GM18505 (cell line): Measurements from ENCODE around the gene CHST8.

ENCODE experiments used
- ATAC-seq: cut with Tn5 transposase; IDR thresholded peaks from one replicate; pipeline ENCODE4 v1.9.1; 2021; ENCODE audit not compliant: unreplicated experiment
- POLR2A ChIP-seq: IDR thresholded peaks from 4 replicates; pipeline ENCODE4 v1.6.1; 2011; ENCODE audit warnings: borderline replicate concordance; ENCODE audit not compliant: insufficient read depth, insufficient read length; ENCODE audit errors: extremely low read depth

The CHST8 gene

DNA sequence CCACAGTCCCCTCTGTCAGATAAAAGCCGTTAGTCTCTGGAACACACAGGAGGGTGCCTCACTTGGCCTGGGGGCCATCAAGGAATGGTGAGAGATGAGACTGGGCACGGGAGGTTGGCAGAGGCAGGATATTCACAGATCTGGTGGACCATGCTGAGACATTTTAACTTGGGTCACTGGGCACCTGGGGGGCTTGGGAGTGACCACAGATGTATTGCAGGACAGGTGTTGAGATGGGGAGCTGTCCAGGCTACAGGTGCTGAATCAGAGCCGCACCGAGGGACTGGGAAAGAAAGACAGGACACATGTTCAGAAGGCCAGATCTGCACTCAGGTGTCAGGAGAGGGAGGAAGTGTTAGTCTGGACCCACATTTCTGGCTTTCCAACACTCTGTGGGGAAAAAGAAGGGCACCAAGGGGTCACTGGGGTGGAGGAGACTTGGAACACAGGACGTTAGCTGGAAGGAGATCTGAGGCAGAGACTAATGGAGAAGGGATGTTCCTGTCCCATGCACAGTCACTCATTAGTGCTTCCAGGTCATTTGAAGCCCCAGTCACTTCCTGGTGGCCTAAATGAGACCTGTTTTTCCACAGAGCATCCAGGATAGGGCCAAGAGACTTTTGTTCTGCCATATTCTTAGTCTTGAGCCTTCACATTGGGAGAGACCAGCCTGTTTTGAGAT is 56.1 kb downstream of the CHST8 start:
- no peak for TF ChIP-seq POLR2A
- no peak for ATAC-seq

DNA sequence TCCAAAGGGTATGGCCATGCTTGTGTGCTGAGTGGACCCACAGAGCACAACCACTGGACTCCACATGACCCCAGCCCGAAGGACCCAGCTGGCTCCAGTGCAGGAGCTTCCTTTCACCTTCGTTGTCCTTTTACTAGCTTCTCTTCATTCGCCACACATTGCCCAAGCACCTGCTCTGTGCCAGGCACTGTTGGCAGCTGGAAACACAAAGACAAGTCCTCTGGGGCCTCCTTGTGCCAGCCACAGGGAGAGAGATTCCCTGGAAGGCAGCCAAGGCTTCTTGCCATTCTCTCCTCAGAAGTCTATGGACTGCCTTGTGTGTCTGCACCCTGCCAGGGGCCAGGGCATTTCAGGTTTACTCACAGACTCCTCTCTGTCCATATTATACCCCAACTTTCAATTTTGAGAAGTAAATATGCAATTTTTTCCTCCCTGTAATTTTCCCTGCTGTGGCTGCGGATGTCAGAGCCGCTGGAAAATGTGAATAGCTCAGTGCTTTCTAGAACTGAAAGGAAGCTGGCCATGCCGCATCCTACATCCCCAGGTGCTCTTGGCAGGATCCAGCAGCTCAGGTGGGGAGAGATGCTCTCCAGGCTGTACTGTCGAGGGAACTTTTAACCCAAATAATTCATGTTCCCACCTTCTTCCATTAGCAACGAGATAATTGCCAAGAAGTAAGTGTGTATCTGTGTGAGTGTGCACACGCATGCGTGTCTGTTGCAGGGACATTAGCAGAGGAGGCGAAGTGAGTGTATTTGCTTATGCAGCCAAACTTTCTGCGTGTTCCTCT is 57.2 kb downstream of the CHST8 start:
- no peak for TF ChIP-seq POLR2A
- no peak for ATAC-seq

DNA sequence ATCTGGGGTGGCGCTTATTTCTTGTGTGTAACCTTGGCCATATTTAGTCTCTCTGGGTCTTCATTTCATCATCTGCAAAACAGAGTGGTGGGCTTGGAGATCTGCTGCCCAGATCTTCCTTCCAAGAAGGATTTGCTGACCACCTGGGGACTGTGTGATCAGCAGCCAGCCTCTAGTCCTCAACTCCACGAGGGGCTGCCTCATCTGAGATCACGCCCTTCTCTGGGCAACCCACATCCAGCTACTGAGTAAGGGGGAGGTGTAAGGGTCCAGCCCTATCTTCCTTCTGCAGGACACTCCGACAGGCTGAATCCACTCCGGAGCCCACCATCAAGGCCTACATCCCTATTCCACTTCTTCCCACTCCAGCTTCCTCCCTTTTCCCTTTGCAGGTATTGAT is 57.9 kb downstream of the CHST8 start:
- no peak for ATAC-seq
- TF ChIP-seq POLR2A = no peak

DNA sequence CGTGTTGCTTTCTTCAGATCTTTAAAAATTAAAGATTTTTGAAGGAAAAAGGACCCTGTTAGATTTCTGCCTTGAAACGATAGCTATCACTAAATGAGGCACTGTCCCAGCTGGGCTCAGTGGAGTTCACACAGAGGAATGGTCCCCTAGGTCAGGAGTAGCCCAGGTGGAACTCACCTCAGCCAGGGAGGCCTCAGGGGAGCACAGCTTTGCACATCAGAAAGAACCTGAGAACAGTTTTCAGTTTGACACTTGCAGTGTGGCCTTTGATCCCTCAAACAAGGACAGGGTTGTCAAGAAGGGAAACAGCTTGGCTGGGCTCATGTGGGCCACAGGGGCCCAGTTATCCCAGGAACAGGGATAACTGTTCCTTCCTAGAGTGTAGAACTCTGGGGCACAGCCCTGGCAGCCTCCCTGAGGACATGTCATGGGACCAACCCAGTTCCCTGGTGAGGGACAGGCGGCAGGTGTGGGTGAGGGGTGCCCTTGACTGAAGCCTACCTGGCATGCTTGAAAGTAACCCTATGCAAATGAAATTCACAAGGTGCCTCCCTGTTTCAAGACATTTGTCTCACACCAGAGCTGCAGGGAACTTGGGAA is 59.4 kb downstream of the CHST8 start:
- no peak for ATAC-seq
- no peak for TF ChIP-seq POLR2A

DNA sequence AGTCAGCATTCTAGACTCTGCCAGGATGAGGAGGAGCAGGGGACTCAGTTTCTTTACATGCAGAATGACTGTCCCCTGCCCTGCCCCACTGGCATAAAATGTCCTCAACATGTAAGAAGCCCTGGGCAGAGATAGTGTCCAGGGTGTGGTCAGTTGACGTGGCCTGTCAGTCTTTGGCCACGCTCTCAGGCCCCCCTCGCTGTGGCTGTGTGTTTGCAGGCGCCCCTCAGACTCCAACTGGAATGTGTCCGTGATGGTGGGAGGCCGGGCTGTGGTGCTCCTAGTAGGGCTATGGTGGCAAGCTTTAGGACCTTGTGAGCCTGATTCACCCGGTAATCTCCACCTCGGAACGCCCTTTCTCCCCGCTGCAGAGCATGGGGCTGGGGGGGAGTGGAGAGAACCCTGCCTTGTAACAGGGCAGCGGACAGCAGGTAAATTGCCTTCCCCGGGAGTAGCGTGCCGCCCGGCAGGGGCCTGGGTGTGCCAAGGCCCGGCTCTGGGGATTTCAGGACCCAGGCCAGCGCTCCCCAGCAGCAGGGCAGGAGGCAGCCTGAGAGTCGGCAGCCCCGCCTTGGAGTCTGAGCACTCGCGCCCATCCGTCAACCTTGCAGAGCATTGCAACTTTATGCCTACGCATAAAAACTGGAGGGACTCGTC is 62.3 kb downstream of the CHST8 start:
- TF ChIP-seq POLR2A = no peak
- ATAC-seq = no peak

DNA sequence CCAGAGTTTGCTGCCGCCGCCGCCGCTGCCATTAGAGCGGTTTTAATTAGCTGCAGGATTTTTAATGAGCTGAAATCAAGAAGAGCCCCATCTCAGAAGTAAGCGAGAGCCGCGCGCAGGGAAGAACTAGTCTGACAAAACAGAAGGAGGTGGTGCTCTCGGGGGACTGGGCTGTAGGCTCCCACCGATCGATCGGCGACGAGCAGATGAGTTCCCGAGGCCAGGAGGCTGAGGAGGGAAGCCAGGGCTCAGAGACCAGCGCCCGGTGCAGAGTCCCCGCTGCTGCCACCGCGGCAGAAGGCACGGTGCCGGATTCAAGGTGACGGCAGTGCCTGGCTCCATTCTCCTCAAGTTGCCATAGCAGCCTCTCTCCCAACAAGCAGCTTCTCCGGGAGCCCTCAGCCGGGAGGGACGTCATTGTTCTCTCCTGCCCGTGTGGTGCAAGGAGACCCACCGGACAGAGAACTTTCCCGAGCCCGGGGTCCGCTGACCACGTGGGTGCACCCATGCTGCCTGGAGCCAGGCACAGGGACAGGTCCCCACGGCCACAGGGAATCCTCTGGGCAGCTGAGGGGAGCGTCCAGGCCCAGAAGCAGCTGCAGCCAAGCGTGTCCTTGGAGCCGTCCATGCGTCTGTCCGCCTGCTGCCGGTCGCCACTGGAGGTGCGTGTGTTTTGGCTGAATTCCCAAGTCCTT is 62.9 kb downstream of the CHST8 start:
- ATAC-seq = no peak
- TF ChIP-seq POLR2A = no peak

DNA sequence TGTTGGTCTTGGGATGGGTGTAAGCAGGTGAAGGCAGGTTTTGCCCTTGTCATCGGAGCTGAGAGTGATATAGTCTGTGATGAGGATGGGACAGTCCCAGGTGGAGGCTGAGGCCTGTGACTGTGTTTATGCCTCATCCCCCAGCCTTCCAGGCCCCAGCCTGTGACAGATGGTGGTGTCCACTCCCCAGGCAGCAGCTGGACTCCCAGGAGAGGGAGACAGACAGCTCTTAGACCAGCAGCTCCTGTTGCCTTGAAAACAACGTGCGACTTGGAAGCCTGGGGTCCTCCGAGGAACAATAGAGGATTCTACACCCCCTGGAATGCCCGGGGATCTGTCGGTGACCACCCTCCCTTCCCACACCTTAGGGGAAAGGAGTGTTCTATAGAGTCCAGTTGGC is 63.8 kb downstream of the CHST8 start:
- no peak for TF ChIP-seq POLR2A
- no peak for ATAC-seq

DNA sequence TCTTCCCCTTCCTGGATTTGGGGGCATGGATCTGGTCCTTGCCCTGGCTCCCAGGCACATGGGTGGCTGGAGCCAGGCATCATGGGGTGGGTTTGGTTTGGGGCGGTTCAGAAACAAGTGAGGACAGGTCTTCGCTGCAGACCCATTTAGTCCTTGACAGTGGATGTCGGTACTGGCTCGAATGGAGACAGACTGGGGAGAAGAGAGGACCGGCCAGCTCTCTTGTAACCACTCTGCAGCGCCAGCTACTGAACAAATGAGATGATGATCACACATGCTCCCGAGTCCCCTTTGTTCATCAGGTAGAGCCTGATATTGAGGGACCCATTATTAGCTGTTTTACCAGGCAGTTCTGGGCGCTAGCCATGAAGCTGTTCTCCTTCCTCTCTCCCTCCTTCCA is 64.5 kb downstream of the CHST8 start:
- TF ChIP-seq POLR2A = no peak
- no peak for ATAC-seq

DNA sequence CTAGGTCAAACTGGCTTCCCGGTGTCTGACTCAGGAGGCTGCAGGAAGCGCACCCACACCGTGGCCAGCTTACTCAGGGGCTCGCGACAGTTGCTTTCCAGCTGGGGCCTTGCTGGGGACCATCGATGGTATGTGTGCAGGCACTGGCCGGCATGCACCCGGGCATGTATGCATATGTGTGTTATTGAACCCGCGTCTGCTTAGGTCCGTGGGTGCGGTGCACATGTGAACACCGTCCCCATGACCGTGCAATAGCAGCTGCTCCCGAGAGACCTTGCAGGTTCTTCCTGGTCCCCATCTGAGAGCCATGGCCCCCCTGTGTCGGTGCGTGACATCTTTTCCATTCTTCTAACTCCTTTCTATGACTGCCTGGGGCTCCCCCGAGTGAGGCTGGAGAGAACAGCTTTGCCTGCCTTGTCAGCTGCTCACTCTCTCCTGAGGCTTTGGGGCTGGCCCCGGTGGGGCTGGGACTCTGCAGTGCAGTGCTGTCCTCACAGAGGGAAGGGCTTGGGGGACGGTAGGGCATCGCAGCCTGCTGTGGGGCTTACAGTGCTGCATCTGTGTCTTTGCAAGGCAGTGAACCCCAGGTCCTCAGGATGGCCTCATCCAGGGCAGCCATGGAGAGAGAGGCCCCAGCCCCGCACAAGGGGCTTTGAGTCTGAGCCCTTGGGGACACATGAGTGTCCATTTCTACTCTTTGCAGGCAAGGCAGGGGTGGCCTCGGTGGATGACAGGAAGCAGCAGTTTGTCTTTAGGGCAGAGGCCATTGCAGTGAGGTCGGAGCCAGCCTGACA is 65.1 kb downstream of the CHST8 start:
- no peak for TF ChIP-seq POLR2A
- ATAC-seq = no peak

DNA sequence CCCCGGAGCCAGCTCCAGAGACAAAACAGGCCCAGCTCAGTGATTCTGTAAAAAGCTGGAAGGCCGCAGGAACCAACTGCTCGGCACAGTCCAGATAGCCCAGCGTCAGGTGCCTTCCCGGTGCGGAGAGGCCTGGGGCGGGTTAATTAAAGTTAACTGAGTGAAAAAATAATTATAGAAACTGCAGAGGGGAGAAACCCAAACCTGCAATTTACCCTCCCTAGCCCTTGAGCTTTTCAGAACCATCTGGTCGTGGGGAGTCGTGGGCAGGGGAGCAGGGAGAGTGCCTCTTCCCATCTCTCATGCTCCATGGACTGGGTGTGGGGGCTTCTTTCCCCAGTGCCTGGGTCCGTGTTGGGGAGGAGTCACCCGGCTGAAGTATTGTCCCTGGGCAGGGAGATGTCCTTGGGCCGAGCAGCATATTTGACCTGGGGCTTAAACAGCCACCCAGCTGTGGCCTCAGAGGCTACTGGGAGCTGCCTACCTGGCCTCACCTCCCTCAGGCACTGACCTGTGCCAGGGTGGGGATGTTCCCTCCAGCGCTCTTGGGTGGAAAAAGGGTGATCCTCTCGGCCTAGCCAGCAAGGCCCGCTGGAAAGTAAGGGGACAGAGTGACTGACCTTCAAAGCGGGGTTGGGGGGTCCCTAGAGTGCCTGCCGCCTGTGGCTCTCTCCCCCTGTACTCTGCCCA is 65.9 kb downstream of the CHST8 start:
- no peak for TF ChIP-seq POLR2A
- ATAC-seq = no peak

DNA sequence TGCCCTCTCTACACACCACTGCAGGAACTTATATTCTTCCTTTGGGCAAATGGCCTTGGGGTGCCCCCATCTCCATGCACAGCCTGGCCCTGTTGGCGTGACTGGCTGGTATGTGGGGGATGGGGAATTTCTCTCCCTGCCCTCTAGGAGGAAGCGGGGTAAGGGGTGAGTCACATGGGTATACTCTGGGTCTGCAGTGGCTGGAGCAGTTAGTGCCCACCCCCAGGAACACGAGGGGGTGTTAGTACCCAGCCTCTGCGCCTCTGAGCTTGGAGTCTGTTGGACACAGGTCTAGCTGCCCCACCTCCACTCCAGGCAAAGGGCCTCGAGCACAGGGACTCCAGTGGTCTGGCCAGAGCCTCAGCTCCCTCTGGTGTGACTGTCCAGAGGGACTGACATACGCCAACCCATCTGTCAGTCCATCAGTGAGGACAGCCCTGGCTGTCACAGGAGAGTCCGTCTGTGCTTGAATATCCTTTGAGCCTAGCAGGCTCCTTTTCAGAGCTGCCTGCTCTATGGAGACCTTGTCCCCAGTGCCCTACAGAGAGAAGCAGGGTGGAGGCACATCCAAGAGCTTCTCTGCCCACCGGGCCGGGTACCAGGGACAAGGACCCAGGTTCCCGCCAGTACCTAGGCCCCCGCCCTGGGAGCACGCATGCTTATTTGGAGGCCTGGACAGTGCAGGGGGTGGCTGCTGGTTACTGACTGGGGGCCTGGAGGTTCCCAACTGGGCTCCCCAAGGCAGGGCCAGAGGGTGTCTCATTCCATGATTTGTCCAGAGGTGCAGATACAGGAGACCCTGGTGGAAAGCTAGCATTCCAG is 66.6 kb downstream of the CHST8 start:
- ATAC-seq = no peak
- no peak for TF ChIP-seq POLR2A
